HepG2 (cell line): ENCODE measurements around the gene CTNNA2. TPM values are rescaled to one million over a fixed set of nuclear protein-coding genes. Genes with fewer than 3 reads are reported as not detected.

ENCODE experiments used
- ATAC-seq: fragments of 200-7000 bp; cut with Tn5 transposase; 3 replicates; pipeline ENCODE4 v1.9.1; 2020; ENCODE audit warnings: mild to moderate bottlenecking, moderate library complexity
- BruUV-seq: library from RNA; stranded (reverse); fragments of 400-500 nt; replicated peaks from 2 replicates; lab custom pipeline; 2021; lab: Mats Ljungman, UMichigan
- CTCF ChIA-PET: fragments of 300-600 bp; formaldehyde crosslinking; extraction: SDS; loops from one replicate; lab custom pipeline; 2021; ENCODE audit warnings: low total read pairs, inconsistent platforms, low intra/inter-chr PET ratio; lab: Yijun Ruan, JAX
- POLR2A ChIA-PET: fragments of 350-600 bp; sonication (Branson Sonifier 250); formaldehyde crosslinking; loops from one replicate; lab custom pipeline; 2020; ENCODE audit warnings: antibody characterized with exemption, inconsistent platforms; lab: Yijun Ruan, JAX
- DNase-seq: peaks from one replicate; pipeline ENCODE4 v3.0.0-alpha.2; 2015; ENCODE audit warnings: low spot score
- FAIRE-seq: peaks from 3 replicates; lab custom pipeline; 2011; peaks lifted over from hg19 to GRCh38; lab: Jason Lieb, UNC
- H2AFZ ChIP-seq: one replicate; pipeline ENCODE4 v1.6.1; 2011; ENCODE audit warnings: low read length, inconsistent platforms
- H3K27ac ChIP-seq: fragments of 300-600 bp; 3 replicates; pipeline ENCODE4 v1.8.0; 2011; ENCODE audit warnings: mixed run types, mild to moderate bottlenecking, mixed read lengths, low read length, inconsistent platforms; ENCODE audit not compliant: insufficient read depth; ENCODE audit errors: extremely low read length
- H3K27me3 ChIP-seq, 2 experiments: fragments of 200-600 bp in 1 of 2; 2 replicates in 1 of 2; 3 replicates in 1 of 2; pipeline versions ENCODE4 v1.6.0 to v1.8.0; 2011; ENCODE audit warnings: low read length in 2 of 2, mild to moderate bottlenecking in 2 of 2, moderate library complexity in 2 of 2, inconsistent platforms in 1 of 2; ENCODE audit not compliant: insufficient read depth in 2 of 2, control insufficient read depth in 1 of 2
- H3K36me3 ChIP-seq, 2 experiments: fragments of 200-600 bp in 1 of 2; replicated peaks in 1 of 2; 2 replicates in 1 of 2; 3 replicates in 1 of 2; pipeline versions ENCODE4 v1.5.1 to v1.8.0; 2011; ENCODE audit warnings: low read length in 2 of 2, inconsistent platforms in 1 of 2; ENCODE audit not compliant: insufficient read depth in 2 of 2, control insufficient read depth in 1 of 2
- H3K4me1 ChIP-seq: 2 replicates; pipeline ENCODE4 v1.5.1; 2012; ENCODE audit warnings: low read length, inconsistent platforms; ENCODE audit not compliant: insufficient read depth
- H3K4me2 ChIP-seq: 2 replicates; pipeline ENCODE4 v1.6.0; 2011; ENCODE audit warnings: low read depth, low read length, inconsistent platforms
- H3K4me3 ChIP-seq, 3 experiments: fragments of 200-600 bp in 1 of 3; sonication (generic), shearing (Covaris generic) in 1 of 3; replicated peaks in 1 of 3; 2 replicates each; pipeline ENCODE4 v1.5.1; 2011 to 2016; ENCODE audit warnings: low read length in 3 of 3, inconsistent platforms in 2 of 3, low read depth in 2 of 3, mild to moderate bottlenecking in 2 of 3, control low read depth in 1 of 3, mixed read lengths in 1 of 3; ENCODE audit not compliant: insufficient read depth in 1 of 3
- H3K79me2 ChIP-seq: one replicate; pipeline ENCODE4 v1.6.1; 2011; ENCODE audit warnings: low read length, inconsistent platforms; ENCODE audit not compliant: insufficient read depth
- H3K9ac ChIP-seq: 2 replicates; pipeline ENCODE4 v1.6.0; 2011; ENCODE audit warnings: mild to moderate bottlenecking, low read depth, low read length, inconsistent platforms; ENCODE audit not compliant: insufficient read depth
- H3K9me3 ChIP-seq: 2 replicates; pipeline ENCODE4 v1.5.1; 2012; ENCODE audit warnings: mild to moderate bottlenecking, low read length
- H4K20me1 ChIP-seq: 2 replicates; pipeline ENCODE4 v1.6.0; 2011; ENCODE audit warnings: inconsistent platforms, mild to moderate bottlenecking, low read length, moderate library complexity; ENCODE audit not compliant: insufficient read depth
- CBX1 ChIP-seq: IDR thresholded peaks from one replicate; pipeline ENCODE4 v1.6.1; 2016; ENCODE audit warnings: antibody characterized with exemption, low read depth
- GPBP1L1 ChIP-seq: sonication (generic); formaldehyde crosslinking; IDR thresholded peaks from 2 replicates; pipeline ENCODE4 v1.5.0; 2020; ENCODE audit warnings: mild to moderate bottlenecking, missing genetic modification reagents
- NFE2 ChIP-seq: sonication (generic); formaldehyde crosslinking; IDR thresholded peaks from 2 replicates; pipeline ENCODE4 v1.4.0; 2020; ENCODE audit warnings: missing genetic modification reagents
- PAX8 ChIP-seq: sonication (generic); formaldehyde crosslinking; IDR thresholded peaks from 2 replicates; pipeline ENCODE4 v1.8.0; 2022; ENCODE audit warnings: mild to moderate bottlenecking, missing genetic modification reagents, borderline replicate concordance
- SMAD3 ChIP-seq: sonication (generic); formaldehyde crosslinking; IDR thresholded peaks from 2 replicates; pipeline ENCODE4 v1.4.0; 2020; ENCODE audit warnings: missing genetic modification reagents
- SUZ12 ChIP-seq: fragments of 150-350 bp; IDR thresholded peaks from 2 replicates; pipeline ENCODE4 v1.6.1; 2014; ENCODE audit warnings: low read depth, low read length
- ZNF589 ChIP-seq: sonication (generic); formaldehyde crosslinking; conservative IDR thresholded peaks from 2 replicates; pipeline ENCODE4 v1.8.0; 2022; ENCODE audit warnings: mild to moderate bottlenecking, moderate library complexity, missing genetic modification reagents
- ZNF841 ChIP-seq: sonication (generic); formaldehyde crosslinking; IDR thresholded peaks from 2 replicates; pipeline ENCODE4 v1.8.1; 2023; ENCODE audit warnings: missing genetic modification reagents, borderline replicate concordance
- ZSCAN30 ChIP-seq: sonication (generic); formaldehyde crosslinking; IDR thresholded peaks from 2 replicates; pipeline ENCODE4 v1.5.0; 2020; ENCODE audit warnings: mild to moderate bottlenecking, missing genetic modification reagents
- WGBS: methylation state at CpG from one replicate; pipeline ENCODE4 v1.1.6; 2017; ENCODE audit warnings: low lambda C conversion rate; 5-methylcytosine and 5-hydroxymethylcytosine counted together
- in situ Hi-C: cut with HindIII; loops from 2 replicates; pipeline ENCODE4 v1.10.0; 2017; ENCODE audit warnings: low pct_unique_long_range_greater_than_20kb; ENCODE audit not compliant: extremely low pct_ligation_motif_present
- intact Hi-C: fragments of 100-400 bp; cut with micrococcal nuclease; formaldehyde crosslinking; loops from one replicate; pipeline ENCODE4 v1.10.0; 2022; ENCODE audit not compliant: unreplicated experiment
- polyA plus RNA-seq, 8 experiments: library from polyadenylated mRNA; depleted of rRNA in 3 of 8; stranded (reverse) in 7 of 8; unstranded in 1 of 8; fragments of >200 nt; fragmentation: Illumina TruSeq in 4 of 8; extraction: Trizol in 4 of 8; gene quantifications; 2 replicates each; pipeline versions ENCODE4 v1.2.1 to v1.2.3, GENCODE V29; 2011 to 2016; ENCODE audit warnings: low read depth in 4 of 8, missing spikeins in 1 of 8, mixed read lengths in 1 of 8; ENCODE audit not compliant: insufficient read depth in 1 of 8
- total RNA-seq, 5 experiments: library from RNA; depleted of rRNA; stranded (reverse); fragments of >200 nt; fragmentation: Illumina TruSeq; extraction: Trizol; gene quantifications; 2 replicates each; pipeline ENCODE4 v1.2.3, GENCODE V29; 2016; ENCODE audit warnings: low read depth in 1 of 5
- TF ChIP-seq, protein P1 (sequence below): sonication (generic); formaldehyde crosslinking; IDR thresholded peaks from 2 replicates; pipeline ENCODE4 v1.4.0; 2020; ENCODE audit warnings: mild to moderate bottlenecking, missing genetic modification reagents
- TF ChIP-seq, protein P2 (sequence below): sonication (generic); formaldehyde crosslinking; IDR thresholded peaks from 2 replicates; pipeline ENCODE4 v1.5.1; 2020; ENCODE audit warnings: mild to moderate bottlenecking, moderate library complexity, missing genetic modification reagents

CTNNA2 gene
- total and polyA plus RNA-seq, 2 of the 13 experiments (the other 11 are each of a cell fraction or from before 2014, with no cell fraction given): not detected

- H3K36me3 ChIP-seq: no peaks in the 10 kb centered on the region
- CTCF ChIA-PET: no interaction called here
- no peaks in the 10 kb centered on the region for H3K9me3 ChIP-seq
- H3K27me3 ChIP-seq: no peaks in the 10 kb centered on the region
- ATAC-seq: no peak
- in situ Hi-C loops: no loop called here
- no peak overlapping the region for H2AFZ ChIP-seq
- intact Hi-C loops: no loop called here
- no peak overlapping the region for H3K27ac ChIP-seq
- no peaks in the 10 kb centered on the region for H3K4me1 ChIP-seq
- DNase-seq: no peak
- H3K9ac ChIP-seq: no peak overlapping the region
- 21% methylated on average over 3 of the region's 3 CpGs for WGBS
- no peak for FAIRE-seq
- H3K4me2 ChIP-seq: no peak overlapping the region
- BruUV-seq: no TSS peak
- no peaks in the 10 kb centered on the region for H3K79me2 ChIP-seq
- TF ChIP-seq, protein P1, sequence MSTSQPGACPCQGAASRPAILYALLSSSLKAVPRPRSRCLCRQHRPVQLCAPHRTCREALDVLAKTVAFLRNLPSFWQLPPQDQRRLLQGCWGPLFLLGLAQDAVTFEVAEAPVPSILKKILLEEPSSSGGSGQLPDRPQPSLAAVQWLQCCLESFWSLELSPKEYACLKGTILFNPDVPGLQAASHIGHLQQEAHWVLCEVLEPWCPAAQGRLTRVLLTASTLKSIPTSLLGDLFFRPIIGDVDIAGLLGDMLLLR (CRISPR knock-in tag): no peak
- TF ChIP-seq, protein P2, sequence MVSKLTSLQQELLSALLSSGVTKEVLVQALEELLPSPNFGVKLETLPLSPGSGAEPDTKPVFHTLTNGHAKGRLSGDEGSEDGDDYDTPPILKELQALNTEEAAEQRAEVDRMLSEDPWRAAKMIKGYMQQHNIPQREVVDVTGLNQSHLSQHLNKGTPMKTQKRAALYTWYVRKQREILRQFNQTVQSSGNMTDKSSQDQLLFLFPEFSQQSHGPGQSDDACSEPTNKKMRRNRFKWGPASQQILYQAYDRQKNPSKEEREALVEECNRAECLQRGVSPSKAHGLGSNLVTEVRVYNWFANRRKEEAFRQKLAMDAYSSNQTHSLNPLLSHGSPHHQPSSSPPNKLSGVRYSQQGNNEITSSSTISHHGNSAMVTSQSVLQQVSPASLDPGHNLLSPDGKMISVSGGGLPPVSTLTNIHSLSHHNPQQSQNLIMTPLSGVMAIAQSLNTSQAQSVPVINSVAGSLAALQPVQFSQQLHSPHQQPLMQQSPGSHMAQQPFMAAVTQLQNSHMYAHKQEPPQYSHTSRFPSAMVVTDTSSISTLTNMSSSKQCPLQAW (CRISPR knock-in tag): no peak
- TF ChIP-seq CBX1 (no peak), ZSCAN30 (CRISPR knock-in tag) (no peak), NFE2 (CRISPR knock-in tag) (no peak), ZNF841 (CRISPR knock-in tag) (no peak), GPBP1L1 (CRISPR knock-in tag) (no peak), SUZ12 (no peak), ZNF589 (no peak), SMAD3 (CRISPR knock-in tag) (no peak), PAX8 (CRISPR knock-in tag) (no peak)
- H3K4me3 ChIP-seq: no peak overlapping the region
- H4K20me1 ChIP-seq: no peaks in the 10 kb centered on the region
- POLR2A ChIA-PET: no interaction called here
Observed at GRCh38 chr2:79950526-79950925, 437.7 kb downstream of the CTNNA2 start.
